HG03064 (cell line): Measurements from ENCODE around the gene EVI2A.
"Not testable (repeated sequence)": the region's sequence is repeated elsewhere in the genome, so short reads cannot be mapped to it uniquely, and the experiment has no call there.

Source experiments
- ATAC-seq: cut with Tn5 transposase; IDR thresholded peaks from one replicate; pipeline ENCODE4 v1.9.1; 2021; ENCODE audit warnings: low read depth; ENCODE audit not compliant: unreplicated experiment

The EVI2A gene, protein sequence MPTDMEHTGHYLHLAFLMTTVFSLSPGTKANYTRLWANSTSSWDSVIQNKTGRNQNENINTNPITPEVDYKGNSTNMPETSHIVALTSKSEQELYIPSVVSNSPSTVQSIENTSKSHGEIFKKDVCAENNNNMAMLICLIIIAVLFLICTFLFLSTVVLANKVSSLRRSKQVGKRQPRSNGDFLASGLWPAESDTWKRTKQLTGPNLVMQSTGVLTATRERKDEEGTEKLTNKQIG

DNA sequence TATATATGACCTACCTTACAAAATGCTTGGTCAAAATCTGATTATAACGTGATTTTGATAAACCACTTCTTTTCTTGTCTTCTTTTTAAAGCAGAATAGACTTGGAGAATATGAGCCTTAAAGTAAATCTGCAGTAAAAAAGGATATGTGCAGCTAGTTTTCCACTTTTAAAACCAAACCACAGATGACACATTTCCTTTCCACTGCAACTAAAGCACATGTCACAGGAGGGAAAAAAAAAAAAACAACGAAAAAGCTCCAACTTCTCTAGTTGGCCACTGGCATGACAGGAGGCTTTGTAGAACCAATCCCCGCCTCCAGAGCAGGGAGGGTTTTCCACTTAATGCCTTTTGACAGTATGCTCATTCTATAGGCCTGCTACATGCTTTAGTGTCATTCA lies at the start of gene EVI2A:
EVI2A (minus strand) TSS at position 142 of the 400 bp plus-strand sequence. CDS start 2,609 bp downstream, outside the sequence.
- no peak for ATAC-seq

DNA sequence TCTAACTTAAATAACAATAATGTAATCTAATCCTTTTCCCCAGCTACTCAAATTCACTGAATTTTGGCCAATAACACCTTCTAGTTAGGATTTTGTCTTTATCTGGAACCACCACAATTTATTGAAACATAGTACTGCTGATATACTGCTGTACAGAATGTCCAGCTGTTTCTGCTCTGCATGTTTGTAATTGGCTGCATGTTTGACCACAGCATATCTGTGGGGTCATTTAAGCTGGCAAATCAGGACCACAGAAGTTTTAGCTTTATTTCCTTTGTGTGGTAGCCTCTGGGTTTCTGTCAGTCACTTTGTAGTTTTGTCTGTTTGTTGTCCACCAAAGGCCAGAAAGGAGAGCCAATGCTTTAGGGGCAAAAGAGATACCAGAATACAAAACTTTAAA lies 47.8 kb upstream of the EVI2A start:
- no peak for ATAC-seq

DNA sequence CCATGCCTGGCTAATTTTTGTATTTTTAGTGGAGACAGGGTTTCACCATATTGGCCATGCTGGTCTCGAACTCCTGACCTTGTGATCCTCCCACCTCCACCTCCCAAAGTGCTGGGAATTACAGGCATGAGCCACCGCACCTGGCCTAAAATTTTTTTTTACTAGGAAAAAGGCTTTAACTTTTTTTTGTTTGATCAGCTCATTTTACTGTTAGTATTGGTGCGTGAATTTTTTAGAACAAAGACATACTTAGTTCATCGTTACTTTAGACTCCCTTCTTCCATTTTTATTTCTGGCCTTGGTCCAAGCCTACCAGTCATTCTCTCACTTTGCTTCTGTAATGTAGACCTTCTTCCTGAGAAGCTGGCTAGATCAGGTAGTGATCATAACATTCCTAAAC lies 44.7 kb upstream of the EVI2A start:
- no peak for ATAC-seq

DNA sequence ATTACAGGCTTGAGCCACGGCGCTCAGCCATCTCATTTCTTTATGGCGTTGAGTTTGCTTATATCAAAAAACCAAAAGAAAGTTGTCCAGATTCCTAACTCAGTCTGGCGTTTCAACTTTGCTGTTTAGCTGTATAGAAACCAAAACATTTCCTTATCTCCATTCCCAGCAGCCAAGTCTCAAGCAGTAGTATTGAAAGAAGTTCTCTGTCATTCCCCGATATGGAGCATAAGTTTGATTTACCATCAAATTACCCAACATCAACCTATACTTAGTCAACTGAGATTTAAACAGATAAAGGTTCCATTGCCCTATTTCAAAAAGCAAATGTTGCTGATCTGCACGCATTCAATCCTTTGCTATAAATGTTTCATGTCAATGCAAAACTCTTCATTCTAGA lies 42.6 kb upstream of the EVI2A start:
- no peak for ATAC-seq

DNA sequence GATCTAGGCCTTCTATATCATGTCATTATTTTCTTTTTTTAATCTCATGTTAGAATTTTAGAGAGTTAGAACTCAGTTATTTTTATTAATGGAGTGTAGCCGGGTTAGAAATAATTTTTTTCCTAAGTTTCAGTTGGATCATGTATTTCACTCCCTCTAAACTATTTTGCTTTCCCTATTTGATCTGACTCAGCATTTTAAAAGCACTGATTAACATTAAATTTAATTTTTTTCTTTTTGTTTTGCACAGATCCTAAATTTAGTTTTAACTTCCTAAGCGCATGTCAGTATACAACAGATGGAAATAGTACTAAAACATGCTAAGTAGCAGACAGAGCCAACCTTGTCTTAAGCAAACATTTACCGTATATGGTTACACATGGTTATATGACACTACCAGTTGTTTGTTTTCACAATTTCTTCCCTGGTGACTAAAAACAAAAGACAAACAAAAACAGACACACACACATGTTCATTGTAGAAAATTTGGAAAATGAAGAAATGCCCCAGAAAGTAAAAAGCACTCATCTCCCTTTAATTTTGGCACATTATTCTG lies 36.5 kb upstream of the EVI2A start:
- ATAC-seq, result no peak

DNA sequence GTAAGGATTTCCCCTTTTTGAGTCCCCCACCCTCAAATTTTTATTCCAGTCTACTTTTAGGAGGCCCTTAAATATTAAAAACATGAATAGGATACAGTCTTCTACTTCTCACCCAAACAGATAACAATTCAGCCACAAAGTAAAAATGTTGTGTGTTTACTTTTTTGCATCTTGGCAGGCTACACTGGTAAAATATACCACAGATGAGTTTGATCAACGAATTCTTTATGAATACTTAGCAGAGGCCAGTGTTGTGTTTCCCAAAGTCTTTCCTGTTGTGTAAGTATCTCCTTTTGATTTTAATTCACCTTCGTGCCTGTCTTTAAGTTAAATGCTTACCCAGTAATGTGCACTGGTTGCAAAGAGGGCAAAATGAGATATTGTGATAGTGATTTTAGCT lies 35.7 kb upstream of the EVI2A start:
- no peak for ATAC-seq

DNA sequence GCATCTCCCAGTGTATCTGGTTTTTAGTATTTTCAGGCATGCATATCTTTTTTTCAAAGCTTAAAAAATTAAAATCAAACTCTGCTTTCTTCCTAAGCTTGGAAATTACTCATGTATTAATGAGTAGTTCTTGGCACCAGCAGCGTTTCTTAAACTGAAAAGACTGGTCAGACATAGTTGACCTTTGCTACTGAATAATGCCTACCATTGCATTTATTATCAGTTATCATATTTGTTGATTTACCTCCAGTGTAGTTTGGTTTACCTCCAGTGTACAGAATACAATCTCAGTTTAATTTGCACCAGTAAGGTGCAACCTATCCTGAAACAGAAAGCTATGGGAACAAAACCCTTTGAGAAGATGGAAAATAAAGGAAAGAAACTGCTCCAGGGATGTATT lies 34.5 kb upstream of the EVI2A start:
- no peak for ATAC-seq

DNA sequence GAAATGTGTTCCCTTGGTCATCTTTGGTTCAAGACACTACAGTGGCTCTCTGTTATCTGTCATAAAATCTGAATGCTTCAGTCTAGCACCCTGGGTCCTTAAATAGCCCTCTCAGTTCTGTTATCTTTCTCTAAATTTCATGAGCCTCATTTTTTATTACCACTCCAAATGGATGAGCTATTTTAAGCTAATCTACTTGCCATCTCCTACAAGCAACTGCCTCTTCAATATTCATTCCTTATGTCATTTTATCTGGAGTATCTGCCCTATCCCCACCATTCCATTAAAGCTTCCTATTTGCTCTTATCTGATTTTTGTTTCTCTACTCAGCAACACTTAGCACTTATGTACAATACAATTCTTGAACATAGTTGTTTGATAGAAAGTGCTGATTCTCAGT lies 28.0 kb upstream of the EVI2A start:
- no peak for ATAC-seq

DNA sequence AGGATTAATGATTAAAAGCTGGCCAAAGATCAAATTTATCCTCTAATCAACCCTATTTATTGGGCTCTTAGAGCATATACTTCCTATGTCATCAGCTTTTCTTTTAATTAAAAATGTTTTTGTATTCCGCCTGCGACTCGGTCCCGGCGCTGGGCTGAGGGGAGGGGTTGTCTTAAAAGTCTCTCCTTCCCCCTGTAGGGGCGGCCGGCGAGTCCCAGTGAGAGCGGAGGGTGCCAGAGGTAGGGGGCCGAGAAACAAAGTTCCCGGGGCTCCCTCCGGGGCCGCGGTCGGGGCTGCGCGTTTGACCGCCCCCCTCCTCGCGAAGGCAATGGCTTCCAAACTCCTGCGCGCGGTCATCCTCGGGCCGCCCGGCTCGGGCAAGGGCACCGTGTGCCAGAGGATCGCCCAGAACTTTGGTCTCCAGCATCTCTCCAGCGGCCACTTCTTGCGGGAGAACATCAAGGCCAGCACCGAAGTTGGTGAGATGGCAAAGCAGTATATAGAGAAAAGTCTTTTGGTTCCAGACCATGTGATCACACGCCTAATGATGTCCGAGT lies 23.8 kb upstream of the EVI2A start:
- not testable (repeated sequence) for ATAC-seq

DNA sequence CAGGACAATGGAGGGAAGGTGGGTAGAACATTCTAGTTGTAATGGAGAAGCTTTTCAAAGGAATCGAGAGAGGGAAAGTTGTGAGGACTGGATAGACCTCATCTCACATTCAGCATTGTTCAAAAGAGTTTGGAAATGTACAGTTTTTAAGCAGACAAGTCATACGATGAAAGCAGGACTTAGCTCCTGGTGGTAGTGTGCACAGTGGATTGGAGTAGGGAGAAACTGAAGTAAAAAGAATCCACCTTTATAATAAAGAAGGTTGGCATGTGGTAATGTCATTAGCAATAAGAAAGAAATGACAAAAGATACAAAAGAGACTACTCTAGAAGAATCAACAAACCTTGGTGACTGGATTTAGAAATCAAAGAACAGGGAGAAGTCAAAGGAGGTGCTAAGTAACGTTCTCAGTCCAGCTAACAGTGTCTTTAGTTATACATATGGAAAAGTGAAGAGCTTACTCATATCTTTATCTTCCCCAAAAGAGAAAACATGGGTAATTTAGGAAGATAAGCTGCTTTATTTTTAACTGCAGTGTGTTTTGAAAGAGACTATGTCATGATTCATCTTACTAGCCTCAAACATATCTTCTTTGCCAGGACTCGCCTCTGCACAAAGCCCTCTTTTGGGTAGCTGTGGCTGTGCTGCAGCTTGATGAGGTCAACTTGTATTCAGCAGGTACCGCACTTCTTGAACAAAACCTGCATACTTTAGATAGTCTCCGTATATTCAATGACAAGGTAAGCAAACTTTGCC lies 18.7 kb upstream of the EVI2A start:
- ATAC-seq, result no peak

DNA sequence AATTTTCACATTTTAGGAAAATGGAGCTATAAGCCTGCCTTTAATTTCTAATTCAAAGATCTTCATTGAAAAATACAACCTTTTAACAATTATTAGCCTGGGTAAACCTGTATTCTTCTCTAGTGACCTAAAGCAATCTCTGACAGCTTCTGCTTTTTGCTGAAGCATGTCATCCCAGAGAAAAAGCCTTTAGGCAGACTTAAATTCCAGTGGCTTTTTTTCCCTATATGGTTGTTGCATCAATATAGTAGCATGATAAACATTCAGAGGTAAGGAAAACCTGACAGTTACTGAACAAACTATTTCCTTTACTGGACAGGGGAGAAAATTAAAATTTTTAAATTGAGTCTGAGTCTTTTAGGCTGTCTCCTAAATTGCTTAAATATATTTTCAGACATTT lies 7.8 kb upstream of the EVI2A start:
- no peak for ATAC-seq

DNA sequence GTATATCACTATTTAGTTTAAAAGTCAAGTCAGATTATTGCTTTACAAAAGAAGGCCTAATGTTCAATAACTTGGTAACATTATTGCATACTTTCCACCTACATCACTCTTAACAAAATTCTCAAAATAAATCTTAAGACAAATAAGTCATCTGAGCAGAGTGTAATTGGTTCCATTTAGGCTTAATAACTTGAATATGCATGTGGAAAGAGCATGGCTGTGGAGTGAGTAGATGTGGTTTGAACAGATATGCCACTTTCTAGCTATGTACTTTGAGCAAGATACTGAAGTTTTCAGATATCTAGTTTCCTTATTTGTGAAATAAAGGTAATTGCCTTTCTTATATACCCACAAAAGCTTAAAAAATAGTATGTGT lies 6.7 kb upstream of the EVI2A start:
- no peak for ATAC-seq

DNA sequence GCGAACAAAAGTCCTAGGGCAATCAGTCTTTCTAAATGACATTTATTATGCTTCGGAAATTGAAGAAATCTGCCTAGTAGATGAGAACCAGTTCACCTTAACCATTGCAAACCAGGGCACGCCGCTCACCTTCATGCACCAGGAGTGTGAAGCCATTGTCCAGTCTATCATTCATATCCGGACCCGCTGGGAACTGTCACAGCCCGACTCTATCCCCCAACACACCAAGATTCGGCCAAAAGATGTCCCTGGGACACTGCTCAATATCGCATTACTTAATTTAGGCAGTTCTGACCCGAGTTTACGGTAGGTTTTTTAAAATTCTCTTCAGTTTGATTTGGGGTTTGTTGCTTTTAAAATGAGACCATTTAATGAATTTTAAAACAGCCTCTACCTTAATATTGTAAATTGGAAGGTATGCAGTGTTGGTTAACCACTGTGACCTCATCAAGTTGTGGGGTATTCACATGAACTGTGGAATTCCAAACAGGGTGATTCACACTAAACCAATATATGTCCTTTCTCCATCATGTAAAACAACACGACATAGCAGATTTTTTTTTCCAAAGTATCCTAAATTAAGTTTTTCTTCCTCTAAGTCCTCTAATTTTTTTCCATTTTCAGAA lies 6.2 kb upstream of the EVI2A start:
- no peak for ATAC-seq

DNA sequence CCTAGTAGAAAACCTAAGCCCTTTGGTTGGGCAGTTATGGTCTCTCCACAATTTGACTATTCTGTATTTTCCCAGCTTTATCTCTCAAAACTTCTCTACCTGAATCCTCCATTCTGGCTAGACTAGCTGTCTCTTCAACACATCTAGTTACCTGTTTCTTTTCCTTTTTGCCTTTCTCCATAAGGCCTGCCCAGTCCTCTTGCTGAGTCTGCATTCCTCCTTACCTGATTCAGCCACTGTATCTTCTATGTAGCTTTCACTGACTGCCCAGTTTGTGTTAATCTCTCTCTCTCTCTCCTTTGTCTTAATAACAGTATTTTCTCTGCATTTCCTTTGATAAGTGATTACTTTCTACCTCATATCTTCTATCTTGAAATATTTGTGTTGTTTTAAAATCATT lies 2.1 kb upstream of the EVI2A start:
- no peak for ATAC-seq

DNA sequence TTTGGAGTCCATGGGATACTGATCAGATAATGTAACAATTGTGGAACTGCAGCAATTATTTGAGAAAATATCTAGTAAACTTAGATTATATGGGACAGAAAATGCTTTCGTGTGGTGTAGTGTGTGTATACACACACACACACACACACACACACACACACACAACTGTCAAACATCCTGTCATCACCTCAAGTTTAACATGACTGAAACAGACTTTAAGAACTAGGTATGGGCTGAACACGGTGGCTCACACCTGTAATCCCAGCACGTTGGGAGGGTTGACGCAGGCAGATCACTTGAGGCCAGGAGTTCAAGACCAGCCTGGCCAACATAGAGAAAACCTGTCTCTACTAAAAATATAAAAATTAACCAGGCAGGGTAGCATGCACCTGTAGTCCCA lies 544 bp upstream of the EVI2A start:
- ATAC-seq, result no peak

DNA sequence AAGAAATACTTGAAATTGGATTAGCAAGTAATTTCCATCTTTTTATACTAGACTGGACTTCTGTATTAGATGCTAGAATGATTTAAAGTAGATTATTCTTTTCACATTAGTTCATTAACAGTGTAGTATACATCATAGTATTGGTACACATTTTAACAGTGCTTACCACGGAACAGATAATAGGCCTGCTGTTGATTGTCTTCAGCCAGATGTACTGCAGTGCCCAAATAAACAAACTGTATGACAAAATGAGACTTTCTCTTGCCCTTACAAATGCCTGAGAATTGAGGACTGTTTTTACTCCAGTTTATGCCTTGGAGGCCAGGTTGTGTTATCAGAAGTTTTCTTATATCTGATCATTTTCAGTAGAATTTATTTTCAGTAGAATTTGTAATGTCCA lies 631 bp downstream of the EVI2A start:
- ATAC-seq, result no peak

DNA sequence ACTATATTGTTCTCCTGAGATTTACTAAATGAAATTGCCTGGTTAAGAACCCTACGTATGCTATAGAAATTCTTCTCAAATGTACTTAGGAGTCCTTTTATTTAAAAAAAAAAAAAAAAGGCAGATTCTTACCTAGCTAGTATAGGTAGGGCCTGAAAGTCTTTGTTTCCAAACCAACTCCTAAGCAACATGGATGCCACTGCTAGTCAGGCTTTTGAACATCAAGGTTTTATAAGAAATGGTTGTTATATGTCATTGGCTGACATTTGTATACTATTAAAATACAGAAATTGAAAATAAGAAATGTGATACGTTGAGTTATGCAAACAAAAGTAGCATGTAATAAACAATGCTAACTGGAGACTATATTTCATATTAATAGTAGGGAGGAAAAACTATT lies 1.2 kb downstream of the EVI2A start:
- no peak for ATAC-seq

DNA sequence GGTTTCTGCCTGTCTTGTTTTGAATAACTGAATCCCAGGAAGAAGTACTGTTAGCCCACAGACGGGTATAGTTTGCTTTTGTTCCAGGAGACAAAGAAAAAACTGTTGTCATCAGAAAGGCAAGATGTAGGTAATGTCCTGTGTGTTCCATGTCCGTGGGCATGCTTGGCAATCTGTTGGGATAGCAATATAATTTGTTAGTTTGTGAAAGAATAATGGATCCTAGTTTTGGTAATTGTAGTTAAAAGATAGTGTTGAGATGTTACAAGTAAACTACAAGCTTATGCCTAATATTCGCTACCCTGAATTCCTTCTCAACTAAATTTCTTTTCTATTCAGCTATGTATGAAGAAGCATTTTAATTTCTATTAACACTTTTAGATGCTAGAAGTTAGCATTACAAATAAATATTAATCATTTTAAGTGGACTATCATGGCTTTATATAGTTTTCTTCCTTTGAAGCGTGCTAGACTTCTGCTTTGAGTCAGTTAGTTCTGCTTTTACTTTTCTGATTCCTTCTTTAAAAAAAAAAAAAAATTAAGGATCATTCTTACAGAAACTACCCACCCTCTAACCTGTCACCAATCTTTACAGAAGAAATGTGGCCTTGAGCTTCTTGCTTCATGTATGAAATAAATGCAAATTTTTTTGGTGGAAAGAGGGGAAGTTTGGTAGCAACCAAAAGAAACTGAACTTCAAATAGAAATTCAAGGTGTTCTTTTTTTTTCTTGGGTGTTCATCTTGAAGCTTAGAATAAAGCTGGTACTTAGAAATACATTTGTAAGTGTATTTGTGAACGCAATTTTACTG lies 2.4 kb downstream of the EVI2A start:
- no peak for ATAC-seq

DNA sequence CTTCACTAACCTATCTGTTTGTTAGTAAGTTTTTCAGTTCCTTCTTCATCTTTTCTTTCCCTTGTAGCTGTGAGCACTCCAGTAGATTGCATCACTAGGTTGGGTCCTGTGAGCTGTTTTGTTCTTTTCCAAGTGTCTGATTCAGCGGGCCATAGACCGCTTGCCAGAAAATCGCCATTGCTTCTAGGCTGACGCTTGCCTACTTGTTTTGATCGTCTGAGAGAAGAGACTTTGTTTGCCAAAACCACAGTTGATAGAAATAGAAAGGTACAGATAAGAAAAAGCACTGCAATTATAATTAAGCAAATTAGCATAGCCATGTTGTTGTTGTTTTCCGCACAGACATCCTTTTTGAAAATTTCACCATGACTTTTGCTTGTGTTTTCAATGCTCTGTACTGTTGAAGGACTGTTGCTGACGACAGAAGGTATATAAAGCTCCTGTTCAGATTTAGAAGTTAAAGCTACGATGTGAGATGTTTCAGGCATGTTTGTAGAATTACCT lies 3.1 kb downstream of the EVI2A start:
- ATAC-seq, result no peak

DNA sequence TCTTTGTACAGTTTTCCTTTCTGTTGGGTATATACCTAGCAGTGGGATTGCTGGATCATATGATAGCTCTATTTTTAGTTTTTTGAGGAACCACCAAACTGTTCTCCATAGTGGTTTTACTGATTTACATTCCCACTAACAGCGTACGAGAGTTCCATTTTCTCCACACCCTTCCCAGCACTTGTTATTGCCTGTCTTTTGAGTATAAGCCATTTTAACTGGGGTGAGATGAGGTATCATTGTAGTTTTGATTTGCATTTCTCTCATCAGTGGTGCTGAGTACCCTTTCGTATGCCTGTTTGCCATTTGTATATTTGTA lies 6.7 kb downstream of the EVI2A start:
- ATAC-seq, result no peak
